Activated naive CD4-positive, alpha-beta T cell treated with anti-CD3 and anti-CD28 coated beads for 36 hours (primary cell): Measurements from ENCODE around the gene ITGAX. TPM values are rescaled to one million over a fixed set of nuclear protein-coding genes. Genes with fewer than 3 reads are reported as not detected.

Experiments used
- CTCF ChIA-PET: fragments of 350-600 bp; sonication (Branson Sonifier 250); formaldehyde crosslinking; loops from one replicate; lab custom pipeline; 2021; ENCODE audit warnings: antibody characterized with exemption; lab: Charles Lee
- DNase-seq: peaks from one replicate; pipeline ENCODE4 v3.0.0-alpha.2; 2020
- H3K27ac Mint-ChIP-seq: one replicate; pipeline ENCODE4 v1.8.0; 2021; ENCODE audit warnings: mild to moderate bottlenecking, mixed read lengths
- H3K27me3 Mint-ChIP-seq: one replicate; pipeline ENCODE4 v1.8.0; 2021; ENCODE audit warnings: low read depth, mixed read lengths
- H3K36me3 Mint-ChIP-seq: one replicate; pipeline ENCODE4 v1.8.0; 2021; ENCODE audit warnings: low read depth, mixed read lengths
- H3K4me1 Mint-ChIP-seq: one replicate; pipeline ENCODE4 v1.8.0; 2021; ENCODE audit warnings: low read depth, mixed read lengths
- H3K4me3 Mint-ChIP-seq: one replicate; pipeline ENCODE4 v1.8.0; 2021; ENCODE audit warnings: mild to moderate bottlenecking, moderate library complexity, mixed read lengths
- H3K9me3 Mint-ChIP-seq: one replicate; pipeline ENCODE4 v1.8.0; 2021; ENCODE audit warnings: mixed read lengths
- intact Hi-C: fragments of 100-400 bp; cut with micrococcal nuclease; formaldehyde crosslinking; loops from one replicate; pipeline ENCODE4 v1.15.1; 2023
- total RNA-seq, 2 experiments: library from RNA; stranded (reverse); gene quantifications; one replicate each; pipeline ENCODE4 v1.2.3, GENCODE V29; 2021

Gene ITGAX
- total RNA-seq, 2 experiments from 2014 or later = 2.4 to 2.9 TPM

- intact Hi-C loops = loop anchor here (10.0 kb wide), 1 partner anchor 147 kb away; the partner anchor contains the start of gene PYCARD
- Mint-ChIP-seq H3K4me3 (no peak overlapping the region), H3K27me3 (no peaks in the 10 kb centered on the region), H3K4me1 (peaks cover 23% of the 10 kb centered on the region), H3K9me3 (no peaks in the 10 kb centered on the region), H3K36me3 (no peaks in the 10 kb centered on the region), H3K27ac (peak overlapping the region; percentile 39)
- CTCF ChIA-PET = no interaction called here
- peak; percentile 56 for DNase-seq
Measured at GRCh38 chr16:31351942-31352325, 3.0 kb upstream of the ITGAX start.

- no peak for DNase-seq
- Mint-ChIP-seq H3K4me1 (peaks cover 25% of the 10 kb centered on the region), H3K9me3 (no peaks in the 10 kb centered on the region), H3K27ac (peak overlapping the region; percentile 39), H3K27me3 (no peaks in the 10 kb centered on the region), H3K4me3 (no peak overlapping the region), H3K36me3 (no peaks in the 10 kb centered on the region)
- intact Hi-C loops = loop anchor here (10.0 kb wide), 1 partner anchor 148 kb away; the partner anchor contains the start of gene PYCARD
- CTCF ChIA-PET = interaction anchor here (0.5 kb wide), 1 partner anchor 270 kb away, joined by 3 read pairs; no protein-coding TSS in a partner anchor
Measured at GRCh38 chr16:31352376-31353115, 2.4 kb upstream of the ITGAX start.

GRCh38 chr16:31355431-31356100, 590 bp downstream of the ITGAX start:
- Mint-ChIP-seq H3K4me3 (no peak overlapping the region), H3K36me3 (no peaks in the 10 kb centered on the region), H3K27ac (peak overlapping the region; percentile 80), H3K27me3 (no peaks in the 10 kb centered on the region), H3K4me1 (peaks cover 27% of the 10 kb centered on the region), H3K9me3 (no peaks in the 10 kb centered on the region)
- intact Hi-C loops = loop anchor here (2.0 to 10.0 kb wide), 3 partner anchors 151 to 517 kb away; partner anchors contain the start of genes PYCARD and ZNF267
- CTCF ChIA-PET = no interaction called here
- DNase-seq = no peak

GRCh38 chr16:31356566-31357323, 1.8 kb downstream of the ITGAX start:
- intact Hi-C loops = loop anchor here (10.0 kb wide), 1 partner anchor 152 kb away; the partner anchor contains the start of gene PYCARD
- peaks cover 27% of the 10 kb centered on the region for H3K4me1 Mint-ChIP-seq
- no peaks in the 10 kb centered on the region for H3K36me3 Mint-ChIP-seq
- no peak overlapping the region for H3K4me3 Mint-ChIP-seq
- no peaks in the 10 kb centered on the region for H3K9me3 Mint-ChIP-seq
- H3K27me3 Mint-ChIP-seq = no peaks in the 10 kb centered on the region
- no peak for DNase-seq
- H3K27ac Mint-ChIP-seq = no peak overlapping the region
- CTCF ChIA-PET = interaction anchor here (1.0 kb wide), 1 partner anchor 215 kb away, joined by 3 read pairs; no protein-coding TSS in a partner anchor

GRCh38 chr16:31357324-31358109, 2.5 kb downstream of the ITGAX start:
- no peak overlapping the region for H3K27ac Mint-ChIP-seq
- H3K36me3 Mint-ChIP-seq = no peaks in the 10 kb centered on the region
- CTCF ChIA-PET = interaction anchor here (1.0 kb wide), 1 partner anchor 215 kb away, joined by 3 read pairs; no protein-coding TSS in a partner anchor
- intact Hi-C loops = loop anchor here (10.0 kb wide), 1 partner anchor 153 kb away; the partner anchor contains the start of gene PYCARD
- H3K4me1 Mint-ChIP-seq = peaks cover 20% of the 10 kb centered on the region
- peak; percentile 19 for DNase-seq
- no peaks in the 10 kb centered on the region for H3K27me3 Mint-ChIP-seq
- no peaks in the 10 kb centered on the region for H3K9me3 Mint-ChIP-seq
- H3K4me3 Mint-ChIP-seq = no peak overlapping the region

GRCh38 chr16:31360251-31360650, 5.3 kb downstream of the ITGAX start:
- CTCF ChIA-PET = interaction anchor here (0.7 kb wide), 1 partner anchor 24 kb away, joined by 3 read pairs; no protein-coding TSS in a partner anchor
- intact Hi-C loops = no loop called here
- no peak for DNase-seq
- peaks cover 6% of the 10 kb centered on the region for H3K4me1 Mint-ChIP-seq
- no peaks in the 10 kb centered on the region for H3K27me3 Mint-ChIP-seq
- no peaks in the 10 kb centered on the region for H3K9me3 Mint-ChIP-seq
- H3K27ac Mint-ChIP-seq = no peak overlapping the region
- H3K36me3 Mint-ChIP-seq = no peaks in the 10 kb centered on the region
- no peak overlapping the region for H3K4me3 Mint-ChIP-seq

GRCh38 chr16:31361201-31362110, 6.5 kb downstream of the ITGAX start:
- Mint-ChIP-seq H3K36me3 (no peaks in the 10 kb centered on the region), H3K4me3 (no peak overlapping the region), H3K9me3 (no peaks in the 10 kb centered on the region), H3K27ac (no peak overlapping the region), H3K4me1 (peaks cover 4% of the 10 kb centered on the region), H3K27me3 (no peaks in the 10 kb centered on the region)
- DNase-seq = no peak
- CTCF ChIA-PET = interaction anchor here (0.7 to 1.2 kb wide), 2 partner anchors 219 to 224 kb away, joined by 3 to 4 read pairs; no protein-coding TSS in a partner anchor
- intact Hi-C loops = no loop called here

- intact Hi-C loops = no loop called here
- Mint-ChIP-seq H3K27me3 (no peaks in the 10 kb centered on the region), H3K4me1 (peaks cover 11% of the 10 kb centered on the region), H3K9me3 (no peaks in the 10 kb centered on the region), H3K4me3 (no peak overlapping the region), H3K36me3 (no peaks in the 10 kb centered on the region), H3K27ac (no peak overlapping the region)
- DNase-seq = no peak
- CTCF ChIA-PET = no interaction called here
Measured at GRCh38 chr16:31362476-31363405, 7.8 kb downstream of the ITGAX start.

GRCh38 chr16:31363721-31364120, 8.7 kb downstream of the ITGAX start:
- Mint-ChIP-seq H3K27me3 (no peaks in the 10 kb centered on the region), H3K4me1 (peaks cover 12% of the 10 kb centered on the region), H3K27ac (no peak overlapping the region), H3K4me3 (no peak overlapping the region), H3K36me3 (no peaks in the 10 kb centered on the region), H3K9me3 (no peaks in the 10 kb centered on the region)
- intact Hi-C loops = no loop called here
- CTCF ChIA-PET = no interaction called here
- DNase-seq = no peak

GRCh38 chr16:31364421-31364820, 9.4 kb downstream of the ITGAX start:
- Mint-ChIP-seq H3K27me3 (no peaks in the 10 kb centered on the region), H3K4me3 (no peak overlapping the region), H3K4me1 (peaks cover 12% of the 10 kb centered on the region), H3K9me3 (no peaks in the 10 kb centered on the region), H3K27ac (no peak overlapping the region), H3K36me3 (no peaks in the 10 kb centered on the region)
- no peak for DNase-seq
- CTCF ChIA-PET = no interaction called here
- intact Hi-C loops = no loop called here
